Endothelial cell (in vitro differentiated cells): ENCODE measurements around the gene NFE2L1. TPM values are rescaled to one million over a fixed set of nuclear protein-coding genes. Genes with fewer than 3 reads are reported as not detected.
"Not testable (repeated sequence)": the region's sequence is repeated elsewhere in the genome, so short reads cannot be mapped to it uniquely, and the experiment has no call there.

Experiments used
- DNase-seq: peaks from one replicate; pipeline ENCODE4 v3.0.0; 2021; ENCODE audit warnings: low spot score
- H3K27ac Mint-ChIP-seq: one replicate; pipeline ENCODE4 v1.8.0; 2021; ENCODE audit warnings: mixed read lengths, inconsistent platforms; ENCODE audit not compliant: unreplicated experiment
- H3K27me3 Mint-ChIP-seq: one replicate; pipeline ENCODE4 v1.8.0; 2021; ENCODE audit warnings: mild to moderate bottlenecking, moderate library complexity, mixed read lengths, inconsistent platforms; ENCODE audit not compliant: unreplicated experiment
- H3K36me3 Mint-ChIP-seq: one replicate; pipeline ENCODE4 v1.8.0; 2021; ENCODE audit warnings: mild to moderate bottlenecking, low read depth, mixed read lengths, inconsistent platforms; ENCODE audit not compliant: unreplicated experiment
- H3K4me1 Mint-ChIP-seq: one replicate; pipeline ENCODE4 v1.8.0; 2021; ENCODE audit warnings: mild to moderate bottlenecking, mixed read lengths, inconsistent platforms; ENCODE audit not compliant: unreplicated experiment
- H3K4me3 Mint-ChIP-seq: one replicate; pipeline ENCODE4 v1.8.0; 2021; ENCODE audit warnings: mild to moderate bottlenecking, mixed read lengths, inconsistent platforms; ENCODE audit not compliant: unreplicated experiment
- H3K9me3 Mint-ChIP-seq: one replicate; pipeline ENCODE4 v1.8.0; 2021; ENCODE audit warnings: mixed read lengths, inconsistent platforms; ENCODE audit not compliant: unreplicated experiment
- CTCF ChIP-seq: fragments of 200-600 bp; sonication (generic); IDR thresholded peaks from one replicate; pipeline ENCODE4 v1.5.0; 2021; ENCODE audit warnings: antibody characterized with exemption; ENCODE audit not compliant: unreplicated experiment
- long read RNA-seq: library from polyadenylated mRNA; unstranded; transcript quantifications from one replicate; pipeline ENCODE4 v2.0.0, GENCODE V29; 2020; ENCODE audit not compliant: unreplicated experiment
- total RNA-seq: library from RNA; stranded (reverse); fragmentation: NEBNext Ultra II Directional; extraction: Animal tissue kit (Norgen Biotek cat#: 25700); gene quantifications from one replicate; pipeline ENCODE4 v1.2.1, GENCODE V29; 2021; ENCODE audit not compliant: unreplicated experiment

Gene NFE2L1
- 243 TPM for total RNA-seq
- long read RNA-seq, full-length matches to known transcripts = 3 of 18 reads
- long read RNA-seq, partial matches to known transcripts = 0 of 18 reads
- long read RNA-seq, other reads (novel, unspliced or antisense) = 15 of 18 reads

GRCh38 chr17:48047741-48048383, at the start of gene NFE2L1:
TSS of gene NFE2L1 (plus strand) at chr17:48048359. CDS start at chr17:48051119, 2,760 bp downstream.
- DNase-seq = peak; percentile 95
- no peak for TF ChIP-seq CTCF
- Mint-ChIP-seq H3K27me3 (peaks cover 17% of the 10 kb centered on the region), H3K9me3 (no peaks in the 10 kb centered on the region), H3K4me1 (peaks cover 51% of the 10 kb centered on the region), H3K4me3 (peak within 1 kb of the TSS; percentile 100), H3K36me3 (peaks cover 23% of the 10 kb centered on the region), H3K27ac (peak within 1 kb of the TSS; percentile 99)

- Mint-ChIP-seq H3K36me3 (no peaks in the 10 kb centered on the region), H3K9me3 (no peaks in the 10 kb centered on the region), H3K27ac (no peak overlapping the region), H3K27me3 (no peaks in the 10 kb centered on the region), H3K4me3 (peak overlapping the region; percentile 51), H3K4me1 (peaks cover 30% of the 10 kb centered on the region)
- TF ChIP-seq CTCF = no peak
- no peak for DNase-seq
Measured at GRCh38 chr17:47999582-47999981, 48.6 kb upstream of the NFE2L1 start.

GRCh38 chr17:48001197-48001596, 47.0 kb upstream of the NFE2L1 start:
- Mint-ChIP-seq H3K9me3 (no peaks in the 10 kb centered on the region), H3K36me3 (no peaks in the 10 kb centered on the region), H3K4me3 (no peak overlapping the region), H3K27ac (no peak overlapping the region), H3K4me1 (peaks cover 34% of the 10 kb centered on the region), H3K27me3 (peaks cover 2% of the 10 kb centered on the region)
- no peak for TF ChIP-seq CTCF
- no peak for DNase-seq

- H3K27ac Mint-ChIP-seq, H3K36me3 Mint-ChIP-seq, DNase-seq, H3K9me3 Mint-ChIP-seq, H3K27me3 Mint-ChIP-seq, H3K4me3 Mint-ChIP-seq: not testable (repeated sequence)
- peaks cover 34% of the 10 kb centered on the region for H3K4me1 Mint-ChIP-seq
Measured at GRCh38 chr17:48001657-48002056, 46.5 kb upstream of the NFE2L1 start.

- TF ChIP-seq CTCF = no peak
- no peaks in the 10 kb centered on the region for H3K9me3 Mint-ChIP-seq
- H3K27me3 Mint-ChIP-seq = peaks cover 2% of the 10 kb centered on the region
- H3K4me1 Mint-ChIP-seq = peaks cover 34% of the 10 kb centered on the region
- no peak for DNase-seq
- no peak overlapping the region for H3K4me3 Mint-ChIP-seq
- peak overlapping the region; percentile 76 for H3K27ac Mint-ChIP-seq
- no peaks in the 10 kb centered on the region for H3K36me3 Mint-ChIP-seq
Measured at GRCh38 chr17:48002266-48002915, 45.8 kb upstream of the NFE2L1 start.
